Stimulated activated CD8-positive, alpha-beta memory T cell treated with anti-CD3 and anti-CD28 coated beads, Interleukin-2, amount 100 ng/mL, for 48 hours (primary cell): Measurements from ENCODE around the gene BICRAL.
"Not testable (repeated sequence)": the region's sequence is repeated elsewhere in the genome, so short reads cannot be mapped to it uniquely, and the experiment has no call there.

Experiments
- DNase-seq, 2 donors: peaks; one replicate each; pipeline ENCODE4 v3.0.0-alpha.2; 2020; ENCODE audit warnings: low read depth in 2 of 2

BICRAL gene

DNA sequence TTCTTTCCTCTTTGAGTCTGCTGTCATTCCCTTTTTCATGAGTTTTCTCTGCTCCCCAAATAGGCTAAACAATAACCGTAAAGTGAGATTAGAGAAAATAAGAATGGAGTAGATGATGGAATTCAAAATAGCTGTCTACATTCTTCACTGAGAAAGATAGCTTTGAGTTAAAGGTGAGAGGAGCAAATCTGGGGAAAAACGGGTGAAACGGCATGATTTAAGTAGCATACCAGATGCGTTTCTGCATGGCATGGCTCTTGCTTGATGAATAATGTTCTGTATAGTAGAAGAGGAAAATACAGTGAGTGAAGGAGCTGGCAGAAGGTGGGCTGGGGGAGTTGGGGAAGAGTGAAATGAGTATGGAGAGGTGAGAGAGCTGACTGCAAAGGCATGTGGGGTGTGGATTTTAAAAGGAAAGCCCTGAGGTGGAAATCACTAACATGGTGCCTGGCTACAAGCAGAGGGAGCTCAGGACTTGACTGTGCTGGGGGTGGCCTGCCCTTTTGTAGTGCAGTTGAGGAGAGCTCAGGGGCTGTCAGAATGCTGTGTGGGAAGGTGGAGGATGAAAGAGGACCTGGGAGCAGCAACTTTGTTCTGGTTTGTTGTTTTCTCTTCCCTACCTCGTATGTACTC, 8.8 kb downstream of the BICRAL start:
- no peak for DNase-seq

DNA sequence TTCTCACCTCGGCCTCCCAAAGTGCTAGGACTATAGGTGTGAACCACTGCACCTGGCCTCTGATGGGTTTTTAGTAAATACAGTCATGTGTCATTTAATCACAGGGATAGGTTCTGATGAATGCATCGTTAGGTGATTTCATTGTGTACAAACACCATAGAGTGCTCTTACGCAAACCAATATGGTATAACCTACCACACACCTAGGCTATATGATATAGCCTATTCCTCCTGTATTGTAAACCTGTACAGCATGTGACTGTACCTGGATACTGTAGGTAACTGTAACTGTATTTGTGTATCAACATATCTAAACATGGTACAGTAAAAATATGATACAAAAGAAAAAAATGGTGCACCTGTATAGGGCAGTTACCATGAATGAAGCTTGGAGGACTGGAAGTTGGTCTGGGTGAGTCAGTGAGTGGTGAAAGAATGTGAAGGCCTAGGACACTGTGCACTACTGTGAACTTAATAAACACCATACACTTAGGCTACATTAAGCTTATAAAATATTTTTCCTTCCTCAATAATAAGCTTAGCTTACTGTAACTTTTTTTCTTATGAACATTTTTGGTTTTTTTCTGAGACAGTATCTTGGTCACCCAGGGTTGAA, 10.0 kb downstream of the BICRAL start:
- no peak for DNase-seq

- DNase-seq: no peak
Measured at GRCh38 chr6:42795651-42796050, 13.8 kb downstream of the BICRAL start.

- no peak for DNase-seq
Measured at GRCh38 chr6:42796171-42796570, 14.3 kb downstream of the BICRAL start.

DNA sequence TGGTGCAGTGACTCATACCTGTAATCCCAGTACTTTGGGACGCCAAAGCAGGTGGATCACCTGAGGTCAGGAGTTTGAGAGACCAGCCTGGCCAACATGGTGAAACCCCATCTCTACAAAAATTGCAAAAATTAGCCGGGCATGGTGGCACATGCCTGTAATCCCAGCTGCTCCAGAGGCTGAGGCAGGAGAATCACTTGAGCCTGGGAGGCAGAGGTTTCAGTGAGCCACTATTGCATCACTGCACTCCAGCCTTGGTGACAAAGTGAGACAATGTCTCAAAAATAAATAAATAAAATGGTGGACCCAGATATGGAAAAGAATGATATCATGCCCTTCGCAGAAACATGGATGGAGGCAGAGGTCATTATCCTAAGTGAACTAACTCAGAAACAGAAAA, 15.8 kb downstream of the BICRAL start:
- not testable (repeated sequence) for DNase-seq

GRCh38 chr6:42805297-42805861, 23.5 kb downstream of the BICRAL start:
- no peak for DNase-seq

DNA sequence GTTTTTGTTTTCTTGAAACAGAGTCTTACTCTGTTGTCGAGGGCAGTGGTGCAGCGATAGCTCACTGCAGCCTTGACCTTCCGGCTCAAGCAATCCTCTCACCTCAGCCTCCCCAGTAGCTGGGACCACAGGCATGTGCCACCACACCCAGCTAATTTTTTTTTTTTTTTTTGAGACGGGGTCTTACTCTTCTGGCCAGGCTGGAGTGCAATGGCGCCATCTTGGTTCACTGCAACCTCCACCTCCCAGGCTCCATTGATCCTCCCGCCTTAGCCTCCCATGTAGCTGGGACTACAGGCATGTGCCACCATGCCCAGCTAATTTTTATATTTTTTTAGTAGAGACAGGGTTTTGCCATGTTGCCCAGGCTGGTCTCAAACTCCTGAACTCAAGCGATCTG, 24.5 kb downstream of the BICRAL start:
- not testable (repeated sequence) for DNase-seq

- no peak for DNase-seq
Measured at GRCh38 chr6:42808492-42809483, 26.9 kb downstream of the BICRAL start.

- DNase-seq: no peak
Measured at GRCh38 chr6:42813074-42813645, 31.3 kb downstream of the BICRAL start.

DNA sequence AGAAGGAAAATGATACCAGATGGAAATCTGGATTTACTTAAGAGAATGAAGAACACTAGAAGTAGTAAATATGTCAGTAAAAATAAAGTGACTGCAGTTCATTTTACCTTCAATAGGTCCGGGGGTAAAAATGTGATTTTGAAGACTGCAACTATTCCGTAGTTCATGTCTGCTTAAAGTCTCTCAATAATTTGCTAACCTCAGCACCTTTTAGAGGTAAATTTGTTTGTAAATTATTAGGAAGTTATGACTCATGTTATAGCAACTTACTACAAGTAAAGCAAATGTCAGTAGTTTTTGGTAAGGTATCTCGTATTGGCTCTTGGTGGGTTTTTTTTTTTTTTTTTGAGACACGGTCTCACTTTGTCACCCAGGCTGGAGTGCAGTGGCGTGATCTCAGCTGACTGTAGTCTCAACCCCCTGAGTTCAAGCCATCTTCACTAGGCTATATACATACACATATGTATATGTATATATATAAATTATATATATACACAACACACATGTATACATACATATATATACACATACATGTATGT, 32.1 kb downstream of the BICRAL start:
- no peak for DNase-seq

GRCh38 chr6:42815726-42816125, 33.9 kb downstream of the BICRAL start:
- not testable (repeated sequence) for DNase-seq

- no peak for DNase-seq
Measured at GRCh38 chr6:42817907-42818306, 36.1 kb downstream of the BICRAL start.

DNA sequence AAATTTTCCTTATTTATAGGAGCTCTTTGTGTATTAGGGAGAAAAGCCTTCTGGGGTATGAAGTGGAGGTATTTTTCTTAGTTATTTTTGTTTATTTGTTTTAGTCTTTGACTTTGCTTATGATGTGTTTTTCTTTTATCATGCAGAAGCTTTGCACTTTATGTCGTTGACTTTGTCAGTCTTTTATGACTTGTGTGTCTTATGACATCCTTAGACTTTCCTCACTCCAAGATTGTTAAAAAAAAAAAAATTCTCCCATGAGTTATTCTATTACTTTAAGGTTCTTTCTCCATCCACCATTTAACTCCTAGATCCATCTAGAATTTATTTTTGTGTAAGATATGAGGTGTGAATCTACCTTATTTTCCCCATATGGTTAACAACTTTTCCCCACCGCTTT, 36.6 kb downstream of the BICRAL start:
- no peak for DNase-seq

- no peak for DNase-seq
Measured at GRCh38 chr6:42818878-42819277, 37.0 kb downstream of the BICRAL start.

DNA sequence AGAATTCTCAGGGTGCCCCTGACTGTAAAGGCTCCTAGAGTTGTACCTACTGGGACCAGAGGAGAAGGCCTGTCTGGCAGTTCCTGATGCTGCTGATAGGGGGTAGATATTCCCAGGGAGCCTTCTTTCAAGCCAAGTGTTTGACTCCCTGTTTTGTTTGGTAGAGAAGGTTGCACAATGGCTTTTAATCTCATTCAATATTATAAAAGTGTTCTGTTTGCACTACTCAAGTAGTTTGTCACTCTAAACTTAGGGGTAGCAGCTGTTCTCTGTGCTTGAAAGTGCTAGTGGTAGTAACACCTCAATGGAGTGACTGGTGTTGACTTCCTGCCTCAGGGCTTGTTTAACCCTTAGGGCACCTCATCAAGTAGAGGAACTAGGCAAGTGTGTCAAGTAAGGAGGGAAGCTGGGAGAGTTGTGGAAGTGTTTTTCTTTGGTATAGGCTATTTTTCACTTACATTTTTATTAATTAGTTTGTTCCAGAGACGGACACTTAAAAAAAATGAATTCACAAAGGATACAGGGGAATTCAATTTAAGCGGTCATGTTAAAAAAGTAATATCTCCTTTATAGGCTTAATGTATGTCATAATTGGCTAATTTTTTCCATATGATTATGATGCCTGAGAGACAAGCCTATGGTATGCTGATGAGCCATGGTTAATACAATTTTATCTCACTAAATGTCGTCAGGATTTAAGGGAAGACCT, 38.1 kb downstream of the BICRAL start:
- DNase-seq: no peak

- no peak for DNase-seq
Measured at GRCh38 chr6:42820512-42821340, 38.9 kb downstream of the BICRAL start.

- DNase-seq: no peak
Measured at GRCh38 chr6:42821341-42821668, 39.5 kb downstream of the BICRAL start.

DNA sequence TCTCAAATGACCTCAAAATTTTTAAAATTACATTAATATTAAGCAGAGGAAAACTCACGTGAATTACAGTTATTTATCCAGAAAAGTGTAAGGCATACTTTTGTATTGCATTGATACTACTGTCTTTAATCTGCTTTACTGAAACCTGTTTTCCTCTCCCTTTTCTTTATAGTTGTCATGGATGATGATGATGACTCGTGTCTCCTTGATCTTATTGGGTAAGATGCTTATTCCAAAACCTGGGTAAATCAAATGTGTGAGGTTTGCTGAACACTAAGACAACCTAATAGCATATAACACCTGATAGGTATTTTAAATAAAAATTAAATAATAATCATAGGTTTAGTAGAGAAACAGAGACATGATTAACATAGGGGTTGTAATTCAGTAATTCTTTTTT, 40.0 kb downstream of the BICRAL start:
- DNase-seq: no peak

- DNase-seq: no peak
Measured at GRCh38 chr6:42829561-42830092, 47.8 kb downstream of the BICRAL start.

DNA sequence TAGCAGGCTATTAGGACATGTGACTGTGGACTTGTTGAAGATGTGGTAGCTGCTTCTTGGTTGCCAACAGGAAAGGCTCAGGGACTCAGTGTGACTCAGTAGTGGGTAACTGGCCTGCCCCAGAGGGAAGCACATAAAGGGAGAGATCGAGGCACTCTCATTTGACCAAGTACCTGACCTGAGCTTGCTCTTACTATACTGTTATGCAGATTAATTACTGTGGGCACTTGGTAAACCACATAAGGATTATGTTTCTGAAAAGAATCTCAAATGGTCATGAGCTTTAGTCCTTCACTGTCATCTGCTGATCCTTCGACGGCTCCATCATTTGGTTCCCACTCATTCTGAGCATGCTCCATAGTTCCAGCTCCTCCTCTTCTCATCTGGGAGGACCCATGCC, 49.4 kb downstream of the BICRAL start:
- DNase-seq: no peak
